H1 (cell line): Measurements from ENCODE around the gene NEU3. TPM values are rescaled to one million over a fixed set of nuclear protein-coding genes. Genes with fewer than 3 reads are reported as not detected.
A peak's percentile ranks its signal among the peaks of the same experiment; 100 is the strongest.
"Not testable (repeated sequence)": the region's sequence is repeated elsewhere in the genome, so short reads cannot be mapped to it uniquely, and the experiment has no call there.

Experiments
- CTCF ChIA-PET: fragments of 300-600 bp; sonication (Branson Sonifier 250); formaldehyde crosslinking; loops from one replicate; lab custom pipeline; 2021; ENCODE audit not compliant: partially characterized antibody; lab: Charles Lee
- POLR2A ChIA-PET: fragments of 300-600 bp; sonication (Branson Sonifier 250); formaldehyde crosslinking; loops from one replicate; lab custom pipeline; 2021; ENCODE audit warnings: inconsistent platforms; ENCODE audit not compliant: partially characterized antibody; lab: Charles Lee
- DNase-seq, 2 experiments: peaks; one replicate each; pipeline versions ENCODE4 v3.0.0 to v3.0.0-alpha.2; 2010 to 2022; ENCODE audit warnings: low spot score in 2 of 2, low read depth in 1 of 2, mixed read lengths in 1 of 2
- FAIRE-seq: peaks from 2 replicates; lab custom pipeline; 2011; peaks lifted over from hg19 to GRCh38; lab: Jason Lieb, UNC
- H2AFZ ChIP-seq: 2 replicates; pipeline ENCODE4 v1.8.1; 2012; ENCODE audit warnings: low read length, inconsistent platforms
- H2AK5ac ChIP-seq: 2 replicates; pipeline ENCODE4 v1.6.1; 2013; ENCODE audit warnings: low read depth, low read length
- H2BK120ac ChIP-seq: replicated peaks from 2 replicates; pipeline ENCODE3; 2013; ENCODE audit warnings: low read depth, low read length, inconsistent platforms
- H2BK12ac ChIP-seq: 2 replicates; pipeline ENCODE4 v1.6.1; 2013; ENCODE audit warnings: low read depth, low read length
- H2BK15ac ChIP-seq: 2 replicates; pipeline ENCODE4 v1.6.1; 2013; ENCODE audit warnings: low read length
- H2BK20ac ChIP-seq: 2 replicates; pipeline ENCODE4 v1.6.1; 2013; ENCODE audit warnings: low read length
- H2BK5ac ChIP-seq: 2 replicates; pipeline ENCODE4 v1.6.1; 2013; ENCODE audit warnings: low read depth, low read length
- H3K14ac ChIP-seq: 2 replicates; pipeline ENCODE4 v1.6.1; 2013; ENCODE audit warnings: inconsistent platforms; ENCODE audit not compliant: insufficient read length
- H3K18ac ChIP-seq: 2 replicates; pipeline ENCODE4 v1.6.1; 2013; ENCODE audit warnings: low read length; ENCODE audit errors: extremely low read depth
- H3K23ac ChIP-seq: 2 replicates; pipeline ENCODE4 v1.6.1; 2013; ENCODE audit warnings: inconsistent platforms; ENCODE audit not compliant: insufficient read length
- H3K23me2 ChIP-seq: 2 replicates; pipeline ENCODE4 v1.6.1; 2013; ENCODE audit warnings: low read depth, low read length
- H3K27ac ChIP-seq: 2 replicates; pipeline ENCODE4 v1.6.1; 2011; ENCODE audit warnings: low read depth, low read length, inconsistent platforms
- H3K27me3 ChIP-seq, 4 experiments: replicated peaks in 1 of 4; 1 replicate in 1 of 4; 2 replicates in 3 of 4; pipeline versions ENCODE4 v1.6.1 to v1.8.1; 2011 to 2013; ENCODE audit warnings: low read length in 3 of 4, mild to moderate bottlenecking in 3 of 4, inconsistent platforms in 2 of 4, mixed read lengths in 2 of 4, moderate library complexity in 1 of 4; ENCODE audit not compliant: control insufficient read depth in 3 of 4, insufficient read depth in 3 of 4; ENCODE audit errors: extremely low read depth in 1 of 4
- H3K36me3 ChIP-seq, 4 experiments: 2 replicates each; pipeline versions ENCODE4 v1.6.1 to v1.8.1; 2011 to 2013; ENCODE audit warnings: mild to moderate bottlenecking in 4 of 4, low read length in 3 of 4, moderate library complexity in 2 of 4, control low read depth in 1 of 4, inconsistent platforms in 1 of 4; ENCODE audit not compliant: insufficient read depth in 4 of 4, control insufficient read depth in 2 of 4
- H3K4ac ChIP-seq: replicated peaks from 2 replicates; pipeline ENCODE3; 2013; ENCODE audit warnings: low read length, low read depth, mixed read lengths, inconsistent platforms; ENCODE audit not compliant: insufficient read length
- H3K4me1 ChIP-seq, 4 experiments: replicated peaks in 1 of 4; 1 replicate in 1 of 4; 2 replicates in 3 of 4; pipeline versions ENCODE4 v1.6.1 to v1.8.1; 2011 to 2013; ENCODE audit warnings: low read length in 3 of 4, inconsistent platforms in 2 of 4, mixed read lengths in 1 of 4; ENCODE audit not compliant: insufficient read depth in 4 of 4, control insufficient read depth in 3 of 4
- H3K4me2 ChIP-seq, 2 experiments: 2 replicates each; pipeline versions ENCODE4 v1.6.1 to v1.8.1; 2011 to 2013; ENCODE audit warnings: low read depth in 2 of 2, low read length in 2 of 2, control low read depth in 1 of 2, inconsistent platforms in 1 of 2, mild to moderate bottlenecking in 1 of 2; ENCODE audit not compliant: insufficient read depth in 1 of 2
- H3K4me3 ChIP-seq, 4 experiments: fragments of 200-600, 300-600 bp in 1 of 4; sonication (generic), shearing (Covaris generic), sonication (Bioruptor Twin) in 1 of 4; 2 replicates each; pipeline versions ENCODE4 v1.5.1 to v1.8.1; 2011 to 2016; ENCODE audit warnings: low read length in 4 of 4, low read depth in 3 of 4, control low read depth in 2 of 4, inconsistent platforms in 2 of 4, mild to moderate bottlenecking in 2 of 4, mixed read lengths in 1 of 4, moderate library complexity in 1 of 4; ENCODE audit not compliant: insufficient read depth in 2 of 4; ENCODE audit errors: extremely low read depth in 1 of 4
- H3K56ac ChIP-seq: replicated peaks from 2 replicates; pipeline ENCODE3; 2013; ENCODE audit warnings: low read depth, mild to moderate bottlenecking, mixed read lengths, low read length, inconsistent platforms; ENCODE audit not compliant: insufficient read length
- H3K79me1 ChIP-seq: 2 replicates; pipeline ENCODE4 v1.6.1; 2013; ENCODE audit warnings: low read depth, low read length, control low read depth
- H3K79me2 ChIP-seq, 2 experiments: 2 replicates each; pipeline versions ENCODE4 v1.6.1 to v1.8.1; 2012 to 2013; ENCODE audit warnings: low read length in 2 of 2, mild to moderate bottlenecking in 2 of 2, inconsistent platforms in 1 of 2; ENCODE audit not compliant: insufficient read depth in 2 of 2, control insufficient read depth in 1 of 2
- H3K9ac ChIP-seq, 4 experiments: replicated peaks in 1 of 4; 1 replicate in 1 of 4; 2 replicates in 3 of 4; pipeline versions ENCODE4 v1.6.1 to v1.8.1; 2011 to 2013; ENCODE audit warnings: low read depth in 3 of 4, low read length in 3 of 4, control low read depth in 2 of 4, mild to moderate bottlenecking in 2 of 4, moderate library complexity in 2 of 4, inconsistent platforms in 1 of 4; ENCODE audit errors: extremely low read depth in 1 of 4
- H3K9me3 ChIP-seq, 2 experiments: 2 replicates each; pipeline versions ENCODE4 v1.6.1 to v1.8.1; 2012 to 2013; ENCODE audit warnings: mild to moderate bottlenecking in 2 of 2, moderate library complexity in 2 of 2, control low read depth in 1 of 2, inconsistent platforms in 1 of 2, low read depth in 1 of 2, low read length in 1 of 2, mixed read lengths in 1 of 2; ENCODE audit not compliant: insufficient read depth in 2 of 2
- H4K20me1 ChIP-seq, 2 experiments: replicated peaks in 1 of 2; 2 replicates each; pipeline versions ENCODE3 to v1.8.1; 2011 to 2013; ENCODE audit warnings: inconsistent platforms in 2 of 2, low read length in 2 of 2, mild to moderate bottlenecking in 1 of 2; ENCODE audit not compliant: insufficient read depth in 2 of 2, control insufficient read depth in 1 of 2
- H4K5ac ChIP-seq: 2 replicates; pipeline ENCODE4 v1.6.1; 2013; ENCODE audit warnings: low read length, low read depth, mixed read lengths, inconsistent platforms; ENCODE audit not compliant: insufficient read length
- H4K8ac ChIP-seq: 2 replicates; pipeline ENCODE4 v1.8.0; 2013; ENCODE audit warnings: mild to moderate bottlenecking, moderate library complexity, low read length, inconsistent platforms; ENCODE audit not compliant: insufficient read depth; ENCODE audit errors: extremely low read depth
- H4K91ac ChIP-seq: replicated peaks from 2 replicates; pipeline ENCODE3; 2013; ENCODE audit warnings: low read length, mixed read lengths, inconsistent platforms; ENCODE audit not compliant: insufficient read length
- WGBS, 2 experiments: shearing (Covaris generic) in 1 of 2; methylation state at CpG; one replicate each; pipeline versions ENCODE4 v1.1.6 to v1.1.7; 2013 to 2015; ENCODE audit warnings: low lambda C conversion rate in 2 of 2, mixed read lengths in 2 of 2, inconsistent platforms in 1 of 2, low coverage in 1 of 2, missing lambda C conversion rate in 1 of 2; ENCODE audit not compliant: insufficient replicate concordance in 2 of 2, insufficient coverage in 1 of 2, insufficient read length in 1 of 2; ENCODE audit errors: extremely low coverage in 1 of 2, missing lambda C conversion rate in 1 of 2; 5-methylcytosine and 5-hydroxymethylcytosine counted together
- polyA plus RNA-seq, 7 experiments: library from polyadenylated mRNA; depleted of rRNA in 3 of 7; stranded (reverse) in 5 of 7; unstranded in 2 of 7; fragments of >200 nt in 5 of 7; fragments of 200-250 nt in 2 of 7; gene quantifications; 1 replicate in 5 of 7; 2 replicates in 1 of 7; 4 replicates in 1 of 7; pipeline versions ENCODE4 v1.2.1 to v1.2.3, GENCODE V29; 2011 to 2013; ENCODE audit warnings: missing spikeins in 2 of 7, mixed read lengths in 2 of 7
- total RNA-seq: library from RNA; stranded (reverse); fragmentation: NEBNext Ultra II Directional; extraction: Animal tissue kit (Norgen Biotek cat#: 25700); gene quantifications from 2 replicates; pipeline ENCODE4 v1.2.1, GENCODE V29; 2021

NEU3 gene
- total and polyA plus RNA-seq, 2 of the 8 experiments (the other 6 are each of a cell fraction or from before 2014, with no cell fraction given) = 8.9 to 15.6 TPM

DNA sequence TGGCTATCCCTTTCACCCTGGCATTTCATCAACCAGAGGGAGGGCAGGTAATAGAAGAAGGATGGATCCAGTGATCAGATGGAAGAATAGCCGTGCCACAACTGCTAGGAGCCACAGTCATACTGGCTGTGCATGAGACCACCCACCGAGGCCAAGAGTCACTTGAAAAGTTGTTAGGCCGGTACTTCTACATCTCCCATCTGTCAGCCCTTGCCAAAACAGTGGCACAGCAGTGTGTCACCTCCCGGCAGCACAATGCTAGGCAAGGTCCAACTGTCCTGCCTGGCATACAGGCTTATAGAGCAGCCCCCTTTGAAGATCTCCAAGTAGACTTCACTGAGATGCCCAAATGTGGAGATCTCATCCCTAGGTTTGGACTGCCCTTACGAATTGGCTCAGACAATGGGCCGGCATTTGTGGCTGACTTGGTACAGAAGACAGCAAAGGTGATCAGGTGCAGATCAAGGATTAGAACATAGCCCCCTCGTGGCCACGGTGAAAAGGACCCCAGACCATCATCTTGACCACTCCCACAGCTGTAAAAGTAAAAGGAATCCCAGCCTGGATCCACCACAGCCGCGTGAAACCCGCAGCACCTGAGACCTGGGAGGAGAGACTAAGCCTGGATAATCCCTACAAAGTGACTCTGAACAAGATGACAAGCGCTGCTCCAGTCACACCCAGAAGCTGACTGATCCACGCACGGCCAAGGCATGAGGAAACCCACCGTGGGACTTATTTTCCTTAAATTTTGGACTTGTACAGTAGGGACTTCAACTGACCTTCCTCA lies 55.8 kb downstream of the NEU3 start:
- FAIRE-seq, H4K91ac ChIP-seq, H3K27me3 ChIP-seq, H3K9me3 ChIP-seq, H3K27ac ChIP-seq, H2AK5ac ChIP-seq, H3K4me3 ChIP-seq, H3K79me1 ChIP-seq, H2BK20ac ChIP-seq, H2BK5ac ChIP-seq, H3K4me2 ChIP-seq, H3K23ac ChIP-seq, H2BK120ac ChIP-seq, H2BK15ac ChIP-seq, H3K18ac ChIP-seq, POLR2A ChIA-PET, H3K4ac ChIP-seq, H3K4me1 ChIP-seq, H4K5ac ChIP-seq, H3K23me2 ChIP-seq, H3K79me2 ChIP-seq, H2AFZ ChIP-seq, H3K36me3 ChIP-seq, H3K14ac ChIP-seq, H4K20me1 ChIP-seq, H4K8ac ChIP-seq, H3K9ac ChIP-seq, H3K56ac ChIP-seq: not testable (repeated sequence)
- peak in 1 of 2 experiments; percentile 38 for DNase-seq
- H2BK12ac ChIP-seq = 0 out of 2 replicates have a peak overlapping the region, but pooled peaks have one; percentile 60
- CTCF ChIA-PET = interaction anchor here (2.9 kb wide), 1 partner anchor 13 kb away, joined by 18 read pairs; no protein-coding TSS in a partner anchor
- WGBS, 2 experiments = 86% methylated on average over 15 of the region's 15 CpGs; no CpG with 5 or more reads in 1 of the 2 experiments
